Pulmonary artery endothelial cell (primary cell): Measurements from ENCODE around the gene CACNG3. TPM values are rescaled to one million over a fixed set of nuclear protein-coding genes. Genes with fewer than 3 reads are reported as not detected.
"Not testable (repeated sequence)": the region's sequence is repeated elsewhere in the genome, so short reads cannot be mapped to it uniquely, and the experiment has no call there.

Source experiments
- DNase-seq: peaks from one replicate; pipeline ENCODE4 v3.0.0-alpha.2; 2011; ENCODE audit warnings: low read depth, low spot score
- total RNA-seq: library from RNA; depleted of rRNA; stranded (reverse); fragments of >200 nt; gene quantifications from 2 replicates; pipeline ENCODE4 v1.2.3, GENCODE V29; 2014

Gene CACNG3
- total RNA-seq, 1 donor from 2014 or later, result not detected

GRCh38 chr16:24332178-24332577 lies 76.0 kb downstream of the CACNG3 start:
- DNase-seq, result no peak

DNA sequence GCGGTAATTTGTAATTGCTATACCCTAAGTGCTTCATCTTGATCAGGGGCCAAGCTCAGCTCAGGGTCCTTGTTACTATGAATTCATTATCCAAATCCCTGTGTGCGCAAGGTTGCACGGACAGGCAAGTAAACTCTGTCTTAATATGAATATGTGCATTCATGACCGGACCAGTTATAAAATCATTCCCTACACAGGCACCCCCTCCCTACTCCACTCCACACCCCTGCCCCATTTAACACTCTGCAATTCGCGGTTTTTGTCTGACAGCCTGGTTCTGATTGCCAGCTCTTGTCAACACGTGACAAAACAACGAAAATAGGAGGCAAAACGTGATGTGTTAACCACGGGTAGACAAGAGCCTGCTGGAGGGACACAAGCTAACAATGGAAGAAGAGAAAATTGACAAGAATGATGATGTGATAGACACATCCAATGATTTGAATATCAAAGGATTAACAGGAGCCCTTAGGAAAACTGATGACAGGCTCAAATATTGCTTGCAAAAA lies 76.5 kb downstream of the CACNG3 start:
- no peak for DNase-seq

GRCh38 chr16:24336491-24336890 lies 80.4 kb downstream of the CACNG3 start:
- DNase-seq, result no peak

- DNase-seq, result no peak
Measured at GRCh38 chr16:24337013-24337412, 80.9 kb downstream of the CACNG3 start.

DNA sequence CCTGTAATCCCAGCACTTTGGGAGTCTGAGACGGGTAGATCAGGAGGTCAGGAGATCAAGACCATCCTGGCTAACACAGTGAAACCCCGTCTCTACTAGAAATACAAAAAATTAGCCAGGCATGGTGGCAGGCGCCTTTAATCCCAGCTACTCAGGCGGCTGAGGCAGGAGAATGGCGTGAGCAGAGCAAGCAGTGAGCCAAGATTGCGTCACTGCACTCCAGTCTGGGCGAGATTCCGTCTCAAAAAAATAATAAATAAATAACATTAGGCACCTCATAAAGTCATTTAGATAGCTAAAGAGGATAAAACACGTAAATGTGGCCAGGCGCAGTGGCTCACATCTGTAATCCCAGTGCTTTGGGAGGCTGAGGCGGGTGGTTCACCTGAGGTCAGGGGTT lies 87.7 kb downstream of the CACNG3 start:
- DNase-seq, result not testable (repeated sequence)

GRCh38 chr16:24344784-24345183 lies 88.6 kb downstream of the CACNG3 start:
- DNase-seq, result no peak

DNA sequence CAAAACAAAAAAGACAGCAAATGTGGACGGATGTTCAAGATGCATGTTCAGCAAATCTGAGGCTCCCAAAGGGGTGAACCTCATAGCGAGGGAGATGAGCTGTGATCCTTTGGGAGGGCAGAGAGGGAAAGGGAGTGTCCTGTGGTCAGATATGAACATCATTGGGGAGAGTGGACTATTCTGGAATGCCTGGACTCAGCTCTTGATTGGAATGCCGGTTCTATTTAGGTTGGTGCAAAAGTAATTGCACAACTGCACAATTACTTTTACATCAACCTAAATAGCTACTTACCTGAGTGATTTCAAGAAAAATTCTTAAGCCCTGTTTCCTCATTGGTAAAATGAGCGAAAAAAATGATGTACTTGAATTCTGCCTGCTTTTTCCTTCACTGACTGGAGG lies 89.6 kb downstream of the CACNG3 start:
- DNase-seq, result no peak

DNA sequence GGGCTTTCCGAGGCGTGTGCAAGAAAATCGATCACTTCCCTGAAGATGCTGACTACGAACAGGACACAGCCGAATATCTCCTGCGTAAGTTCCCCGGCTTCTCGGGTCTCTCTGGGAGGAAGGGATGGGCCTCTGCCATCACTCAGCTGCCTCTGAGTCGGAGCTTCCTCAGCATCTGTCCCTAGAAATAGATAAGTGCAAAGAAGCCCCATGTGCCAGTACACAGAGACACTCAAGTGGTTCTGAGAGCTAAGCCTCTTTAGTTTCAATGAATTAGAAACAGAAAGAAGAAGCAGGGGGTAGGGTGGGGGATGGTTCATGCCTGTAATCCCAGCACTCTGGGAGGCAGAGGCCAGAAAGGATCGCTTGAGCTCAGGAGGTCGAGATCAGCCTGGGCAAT lies 90.6 kb downstream of the CACNG3 start:
- no peak for DNase-seq

DNA sequence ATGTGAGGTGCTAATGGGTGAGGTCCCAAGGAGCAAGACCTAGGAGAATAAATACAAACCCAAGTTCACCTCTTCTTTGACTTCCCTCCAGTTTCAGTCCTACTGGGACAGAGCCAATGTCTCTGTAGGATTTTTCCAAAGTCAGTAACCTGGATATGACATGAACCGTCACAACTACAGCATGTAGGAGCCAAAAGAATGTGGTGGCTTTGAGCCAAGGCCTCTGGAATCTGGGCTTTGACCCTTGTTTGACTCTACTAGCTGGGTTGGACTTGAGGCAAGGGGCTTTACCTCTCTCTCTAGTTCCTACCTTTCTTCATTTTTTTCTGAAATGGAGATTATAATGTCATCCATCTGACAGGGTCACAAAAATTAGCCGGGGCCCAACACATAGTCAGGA lies 91.4 kb downstream of the CACNG3 start:
- no peak for DNase-seq

- DNase-seq, result no peak
Measured at GRCh38 chr16:24348545-24349290, 92.6 kb downstream of the CACNG3 start.

- DNase-seq, result no peak
Measured at GRCh38 chr16:24349320-24349719, 93.2 kb downstream of the CACNG3 start.

DNA sequence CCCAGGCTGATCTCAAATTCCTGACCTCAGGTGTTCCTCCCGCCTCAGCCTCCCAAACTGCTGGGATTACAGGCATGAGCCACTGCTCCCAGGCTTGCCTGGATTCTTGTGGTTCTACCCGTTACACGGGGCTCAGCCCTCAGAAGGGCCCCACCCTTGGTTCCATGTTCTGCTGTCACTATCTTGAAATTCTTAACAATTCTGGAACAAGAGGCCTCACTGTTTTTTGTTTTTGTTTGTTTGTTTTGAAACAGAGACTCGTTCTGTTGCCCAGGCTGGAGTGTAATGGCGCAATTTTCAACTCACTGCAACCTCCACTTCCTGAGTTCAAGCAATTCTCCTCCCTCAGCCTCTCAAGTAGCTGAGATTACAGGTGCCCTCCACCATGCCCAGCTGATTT lies 96.6 kb downstream of the CACNG3 start:
- DNase-seq, result no peak

- no peak for DNase-seq
Measured at GRCh38 chr16:24353622-24354021, 97.5 kb downstream of the CACNG3 start.

- DNase-seq, result no peak
Measured at GRCh38 chr16:24357511-24357910, 101.4 kb downstream of the CACNG3 start.

DNA sequence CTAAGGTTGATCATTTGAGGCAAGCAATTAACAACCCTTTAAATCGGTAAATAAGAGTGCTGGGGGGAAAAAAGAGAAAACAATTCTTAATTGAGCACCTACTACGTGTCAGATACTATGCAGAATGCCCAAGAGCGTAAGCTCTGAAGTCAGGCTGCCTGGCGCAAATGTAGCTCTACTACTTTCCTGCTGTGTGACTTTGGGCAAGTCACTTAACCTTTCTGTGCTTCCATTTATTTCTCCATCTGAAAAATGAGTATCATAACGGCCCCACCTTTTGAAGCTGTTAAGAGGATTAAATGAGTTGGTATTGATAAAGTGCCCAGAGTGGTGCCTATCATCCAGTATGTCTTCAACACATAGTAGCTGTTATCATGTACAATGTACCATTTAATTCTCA lies 102.0 kb downstream of the CACNG3 start:
- DNase-seq, result no peak

DNA sequence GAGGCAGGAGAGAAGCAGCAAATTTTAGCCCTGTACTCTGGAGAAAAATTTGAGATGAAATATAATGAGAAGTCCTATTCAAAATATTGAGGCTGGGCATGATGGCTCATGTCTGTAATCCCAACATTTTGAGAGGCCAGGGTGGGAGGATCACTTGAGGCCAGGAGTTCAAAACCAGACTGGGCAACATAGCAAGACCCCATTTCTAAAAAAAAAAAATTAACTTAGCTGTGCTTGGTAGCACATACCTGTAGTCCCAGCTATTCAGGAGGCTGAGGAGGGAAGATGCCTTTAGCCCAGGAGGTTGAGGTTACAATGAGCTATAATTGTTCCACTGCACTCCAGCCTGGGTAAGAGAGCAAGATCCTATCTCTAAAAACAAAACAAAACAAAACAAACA lies 103.4 kb downstream of the CACNG3 start:
- no peak for DNase-seq

GRCh38 chr16:24360936-24361335 lies 104.8 kb downstream of the CACNG3 start:
- DNase-seq, result no peak

DNA sequence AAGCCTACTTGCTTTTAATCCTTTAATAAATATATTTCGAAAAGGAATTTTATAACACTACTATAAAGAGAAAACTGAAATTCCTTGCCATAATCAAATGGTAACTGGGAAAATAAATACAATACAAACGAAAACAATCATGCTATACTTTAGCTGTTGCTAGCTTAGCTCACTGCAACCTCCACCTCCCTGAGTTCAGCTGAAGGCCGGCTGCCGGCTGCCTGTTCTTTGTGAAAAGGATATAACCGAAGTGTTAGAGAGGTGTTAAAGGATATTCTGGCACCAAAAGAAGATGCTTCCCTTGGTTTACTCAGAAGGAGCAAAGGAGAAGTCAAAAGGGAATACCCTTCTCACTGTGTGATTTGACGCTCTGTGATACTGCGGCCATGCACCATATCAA lies 108.5 kb downstream of the CACNG3 start:
- DNase-seq, result no peak

DNA sequence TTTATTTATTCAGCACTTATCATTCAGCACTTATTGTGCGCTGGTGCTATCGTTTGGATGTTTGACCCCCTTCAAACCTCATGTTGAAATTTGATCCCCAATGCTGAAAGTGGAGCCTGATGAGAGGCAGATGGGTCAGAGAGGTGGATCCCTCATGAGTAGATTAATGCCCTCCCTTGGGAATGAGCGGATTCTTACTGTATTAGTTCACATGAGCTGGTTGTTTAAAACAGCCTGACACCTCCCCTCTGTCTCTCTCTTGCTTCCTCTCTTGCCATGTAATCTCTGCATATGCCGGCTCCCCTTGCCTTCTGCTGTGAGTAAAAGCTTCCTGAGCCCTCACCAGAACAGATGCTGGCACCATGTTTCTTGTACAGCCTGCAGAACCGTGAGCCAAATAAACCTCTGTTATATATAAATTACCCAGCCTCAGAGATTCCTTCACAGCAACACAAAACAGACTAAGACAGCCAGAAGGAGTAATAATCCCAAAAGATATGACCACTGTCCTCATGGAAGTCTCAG lies 111.1 kb downstream of the CACNG3 start:
- no peak for DNase-seq

GRCh38 chr16:24372824-24373223 lies 116.7 kb downstream of the CACNG3 start:
- no peak for DNase-seq

DNA sequence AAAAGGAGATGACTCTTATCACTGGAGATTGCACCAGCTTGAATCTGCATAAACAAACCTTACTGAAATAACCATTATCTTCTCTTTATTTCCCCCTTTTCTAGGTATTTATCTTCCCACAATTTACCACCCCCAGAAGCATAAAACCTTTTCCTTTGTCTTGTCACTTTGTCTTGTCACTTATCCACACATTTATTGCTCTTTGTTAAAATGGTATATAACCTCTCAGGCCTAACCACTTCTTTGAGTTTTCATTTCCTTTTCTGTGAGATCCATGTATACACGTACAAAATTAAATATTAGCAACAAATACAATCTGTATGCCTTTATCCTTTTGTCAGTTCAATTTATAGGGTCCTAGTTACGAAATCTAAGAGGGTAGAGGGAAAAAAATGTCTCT lies 122.9 kb downstream of the CACNG3 start:
- DNase-seq, result no peak

DNA sequence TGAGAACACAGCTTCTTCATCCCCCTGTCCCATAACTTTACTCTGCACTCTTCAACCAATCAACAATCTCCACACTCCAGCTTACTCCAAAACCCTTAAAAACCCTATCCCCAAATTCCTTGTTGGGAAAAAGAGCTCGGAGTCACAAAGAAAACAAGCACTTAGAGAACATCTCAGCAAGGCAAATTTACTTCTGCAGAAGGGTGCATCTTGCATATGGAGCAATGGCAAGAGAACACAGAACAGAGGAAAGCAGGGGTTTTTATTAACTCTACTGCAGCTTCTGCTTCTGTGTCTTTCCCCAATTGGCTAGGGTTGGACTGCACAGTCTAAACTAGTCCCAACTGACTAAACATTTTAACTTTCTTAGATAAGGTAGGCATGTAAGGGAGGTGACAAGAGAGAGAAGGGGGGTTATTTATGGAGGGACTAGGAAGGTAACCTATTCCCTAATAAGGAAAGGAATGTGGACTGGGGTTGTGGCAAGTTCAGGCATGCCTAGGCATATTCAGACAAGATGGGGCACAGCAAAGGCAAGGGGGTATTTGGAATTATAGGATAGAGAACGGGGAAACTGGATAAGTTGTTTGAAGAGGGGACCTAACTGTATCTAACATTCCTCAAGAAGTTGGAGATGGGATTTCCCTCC lies 125.5 kb downstream of the CACNG3 start:
- no peak for DNase-seq
